Right lobe of liver (tissue), 6 donors: ENCODE results near the gene IQSEC3. TPM values are rescaled to one million over a fixed set of nuclear protein-coding genes. Genes with fewer than 3 reads are reported as not detected.

Source experiments
- ATAC-seq, 4 donors: fragments of 200-7000 bp; cut with Tn5 transposase; one replicate each; pipeline ENCODE4 v1.9.1; 2020; ENCODE audit warnings: mild to moderate bottlenecking in 4 of 4, moderate library complexity in 4 of 4
- DNase-seq, 3 donors: peaks; one replicate each; pipeline ENCODE4 v3.0.0-alpha.2; 2020
- H3K27ac ChIP-seq, 3 donors: fragments of 200-600 bp; one replicate each; pipeline ENCODE4 v1.8.0; 2022
- H3K27me3 ChIP-seq, 2 donors: fragments of 200-600 bp; one replicate each; pipeline ENCODE4 v1.8.0; 2022
- H3K36me3 ChIP-seq, 4 donors: fragments of 200-600 bp; sonication (generic) in 1 of 4; one replicate each; pipeline versions ENCODE4 v1.5.1 to v1.8.0; 2017 to 2022; ENCODE audit warnings: control low read depth in 1 of 4
- H3K4me1 ChIP-seq, 4 donors: fragments of 200-600 bp; sonication (generic) in 1 of 4; one replicate each; pipeline versions ENCODE4 v1.5.1 to v1.8.0; 2017 to 2022; ENCODE audit warnings: control low read depth in 1 of 4
- H3K4me3 ChIP-seq, 3 donors: fragments of 200-600 bp; one replicate each; pipeline ENCODE4 v1.8.0; 2022
- H3K9me3 ChIP-seq, 4 donors: fragments of 200-600 bp; sonication (generic) in 1 of 4; one replicate each; pipeline versions ENCODE4 v1.5.1 to v1.8.0; 2017 to 2022; ENCODE audit warnings: control low read depth in 1 of 4
- CTCF ChIP-seq, 4 donors: fragments of 200-600 bp in 3 of 4; fragments of 450-650 bp in 1 of 4; IDR thresholded peaks; one replicate each; pipeline versions ENCODE4 v1.5.1 to v1.8.0; 2016 to 2022; ENCODE audit warnings: antibody characterized with exemption in 4 of 4, mild to moderate bottlenecking in 2 of 4
- POLR2A ChIP-seq: fragments of 450-650 bp; IDR thresholded peaks from one replicate; pipeline ENCODE4 v1.6.1; 2017; ENCODE audit warnings: antibody characterized with exemption, mild to moderate bottlenecking
- WGBS: methylation state at CpG from one replicate; pipeline ENCODE4 v1.1.6; 2018; ENCODE audit warnings: low coverage, low lambda C conversion rate; ENCODE audit not compliant: insufficient coverage; ENCODE audit errors: missing lambda C conversion rate; 5-methylcytosine and 5-hydroxymethylcytosine counted together
- intact Hi-C, 2 donors: fragments of 100-400 bp; cut with DNase I; formaldehyde crosslinking; loops; one replicate each; pipeline versions ENCODE4 v1.11.2 to v1.14.1; 2022
- total RNA-seq, 6 experiments: library from RNA; depleted of rRNA in 2 of 6; stranded (reverse); fragments of >200 nt in 2 of 6; fragmentation: NEBNext Ultra II Directional in 3 of 6; extraction: Animal tissue kit (Norgen Biotek cat#: 25700) in 3 of 6; gene quantifications; one replicate each; pipeline versions ENCODE4 v1.1.0 to v1.2.4, GENCODE V29; 2016 to 2023
- donor health status: DM: no; HTN: yes; CAD: no.
- donor health status: DM: no; HTN: no; CAD: no.
- donor health status: DM: no; HTN: no; CAD: no.
- donor health status: DM: no; HTN: yes; CAD: no.
- donor health status: DM: no; HTN: yes; CAD: no.

IQSEC3 gene
- total RNA-seq, 6 experiments from 2014 or later: 0.05 to 0.64 (median 0.15) TPM; not detected in 1

DNA sequence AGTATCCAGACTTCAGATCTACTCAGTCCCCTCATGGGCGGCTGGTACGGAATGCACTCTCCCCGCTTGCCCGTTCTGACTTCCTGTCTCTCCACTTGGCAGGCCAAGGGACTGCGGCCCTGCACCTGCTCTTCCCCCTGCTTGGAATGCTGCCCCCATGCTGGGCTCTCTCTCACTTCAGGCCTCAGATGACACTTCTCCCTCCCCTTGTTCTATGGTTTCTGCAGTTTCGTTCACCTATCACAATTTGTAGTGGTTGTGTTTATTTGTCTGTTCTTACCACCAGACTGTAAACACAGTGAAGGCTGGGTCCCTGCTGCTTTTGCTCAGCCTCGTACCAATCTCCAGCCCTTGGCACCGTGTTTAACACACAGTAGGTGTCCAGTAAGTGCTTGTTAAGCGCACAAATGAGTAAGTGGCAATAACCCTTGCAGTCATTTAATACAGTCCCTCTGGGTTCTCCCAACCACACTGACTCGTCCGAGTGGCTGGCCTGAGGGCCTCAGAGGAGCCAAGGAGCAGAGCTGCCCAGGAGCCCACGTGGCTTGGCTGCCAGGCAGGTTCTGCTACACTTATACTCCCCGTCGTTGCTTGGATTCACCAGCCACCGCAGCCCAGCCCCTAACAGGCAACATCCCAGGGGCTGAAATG is 135.6 kb downstream of the IQSEC3 start:
- no peak overlapping the region for H3K27ac ChIP-seq
- H3K36me3 ChIP-seq: peaks cover 0 to 84% (median 12%) of the 10 kb centered on the region in 4 donors
- H3K9me3 ChIP-seq: no peaks in the 10 kb centered on the region
- H3K4me1 ChIP-seq: no peaks in the 10 kb centered on the region
- no peak for ATAC-seq
- no peaks in the 10 kb centered on the region for H3K27me3 ChIP-seq
- no peak for TF ChIP-seq POLR2A
- no peak for TF ChIP-seq CTCF (IDR thresholded peaks at IDR 0.05)
- H3K4me3 ChIP-seq: no peak overlapping the region
- DNase-seq: peak in 1 of 3 donors; percentile 13
- intact Hi-C loops: no loop called here
- WGBS: 68% methylated on average over 10 of the region's 15 CpGs

DNA sequence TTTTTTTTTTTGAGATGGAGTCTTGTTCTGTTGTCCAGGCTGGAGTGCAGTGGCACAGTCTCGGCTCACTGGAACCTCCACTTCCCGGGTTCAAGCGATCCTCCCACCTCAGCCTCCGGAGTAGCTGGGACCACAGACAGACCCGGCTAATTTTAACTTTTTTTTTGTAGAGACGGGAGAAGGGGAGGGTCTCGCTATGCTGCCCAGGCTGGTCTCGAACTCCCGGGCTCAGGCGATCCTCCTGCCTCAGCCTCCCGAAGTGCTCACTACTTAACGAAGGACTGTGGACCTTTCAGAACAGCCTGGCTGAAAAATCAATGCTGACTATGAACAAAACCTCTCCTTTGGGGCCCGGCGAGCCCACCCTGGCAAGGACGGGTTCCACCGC is 136.5 kb downstream of the IQSEC3 start:
- no peak overlapping the region for H3K27ac ChIP-seq
- TF ChIP-seq POLR2A: no peak
- TF ChIP-seq CTCF (IDR thresholded peaks at IDR 0.05): no peak
- intact Hi-C loops: no loop called here
- no peaks in the 10 kb centered on the region for H3K27me3 ChIP-seq
- ATAC-seq (no peak), DNase-seq (no peak)
- no peaks in the 10 kb centered on the region for H3K9me3 ChIP-seq
- peaks cover 0 to 86% (median 12%) of the 10 kb centered on the region in 4 donors for H3K36me3 ChIP-seq
- H3K4me3 ChIP-seq: no peak overlapping the region
- 73% methylated on average over 10 of the region's 16 CpGs for WGBS
- H3K4me1 ChIP-seq: no peaks in the 10 kb centered on the region

DNA sequence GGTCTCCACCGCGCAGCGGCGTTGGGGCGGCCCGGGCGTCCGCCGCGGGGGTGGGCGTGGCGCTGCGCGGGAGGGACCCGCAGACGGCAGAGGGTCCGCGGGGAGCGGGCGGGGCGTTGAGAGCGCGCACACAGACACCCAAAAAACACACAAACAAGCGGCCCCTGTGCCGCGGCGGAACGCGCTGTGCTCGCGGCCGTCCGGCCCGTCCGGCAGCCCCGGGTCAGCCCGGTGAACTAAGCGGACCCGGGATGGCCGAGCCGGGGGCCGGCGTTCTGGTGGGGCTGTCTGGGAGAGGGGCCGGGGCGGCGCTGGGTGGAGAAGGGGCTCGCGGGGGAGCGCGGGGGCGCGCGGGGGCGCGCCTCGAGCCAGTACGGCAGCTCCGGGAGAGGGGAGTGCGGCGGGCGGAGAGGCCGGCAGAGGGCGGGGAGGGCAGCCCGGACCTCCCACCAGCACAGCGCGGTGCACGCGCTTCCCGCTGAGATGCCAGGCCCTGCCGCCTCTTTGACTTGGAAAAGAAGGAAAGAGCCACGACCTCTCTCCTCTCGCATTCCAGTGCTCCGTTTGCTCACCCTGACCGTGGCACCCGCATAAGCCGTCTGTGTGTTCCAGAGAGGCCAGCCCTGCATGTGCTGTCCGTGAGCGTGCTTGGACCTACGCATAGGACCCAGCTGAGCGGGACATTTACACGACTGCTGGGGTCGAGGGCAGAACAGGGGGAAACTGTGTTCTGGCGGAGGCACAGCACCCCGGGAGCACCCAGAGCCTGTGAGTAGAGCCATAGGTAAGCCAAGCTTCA is 137.1 kb downstream of the IQSEC3 start:
- WGBS: 77% methylated on average over 12 of the region's 84 CpGs
- peak; percentile 31 to 58 (median 51) for ATAC-seq
- Histone ChIP-seq H3K9me3 (no peaks in the 10 kb centered on the region), H3K4me1 (peaks cover 0 to 5% (median 0%) of the 10 kb centered on the region in 4 donors), H3K36me3 (peaks cover 0 to 82% (median 12%) of the 10 kb centered on the region in 4 donors), H3K27ac (no peak overlapping the region), H3K27me3 (no peaks in the 10 kb centered on the region), H3K4me3 (no peak overlapping the region)
- TF ChIP-seq CTCF (IDR thresholded peaks at IDR 0.05) (no peak), POLR2A (no peak)
- intact Hi-C loops: no loop called here
- peak in 1 of 3 donors; percentile 25 for DNase-seq

- intact Hi-C loops: no loop called here
- no peaks in the 10 kb centered on the region for H3K27me3 ChIP-seq
- no peaks in the 10 kb centered on the region for H3K9me3 ChIP-seq
- no peak overlapping the region for H3K27ac ChIP-seq
- H3K4me3 ChIP-seq: no peak overlapping the region
- no peak for ATAC-seq
- peaks cover 0 to 12% (median 2%) of the 10 kb centered on the region in 4 donors for H3K4me1 ChIP-seq
- WGBS: 76% methylated on average over 3 of the region's 11 CpGs
- no peak for TF ChIP-seq POLR2A
- TF ChIP-seq CTCF (IDR thresholded peaks at IDR 0.05): no peak
- DNase-seq: peak in 1 of 3 donors; percentile 8
- peaks cover 0 to 79% (median 11%) of the 10 kb centered on the region in 4 donors for H3K36me3 ChIP-seq
These were observed 137.7 kb downstream of the IQSEC3 start for GRCh38 chr12:204261-204678.
